HG03108 (cell line): ENCODE results near the gene EIF4G3.
"Not testable (repeated sequence)": the region's sequence is repeated elsewhere in the genome, so short reads cannot be mapped to it uniquely, and the experiment has no call there.

Source experiments
- ATAC-seq: cut with Tn5 transposase; IDR thresholded peaks from one replicate; pipeline ENCODE4 v1.9.1; 2021; ENCODE audit warnings: moderate library complexity; ENCODE audit not compliant: unreplicated experiment

EIF4G3 gene

GRCh38 chr1:20893931-20894330 lies 282.8 kb downstream of the EIF4G3 start:
- ATAC-seq: no peak

DNA sequence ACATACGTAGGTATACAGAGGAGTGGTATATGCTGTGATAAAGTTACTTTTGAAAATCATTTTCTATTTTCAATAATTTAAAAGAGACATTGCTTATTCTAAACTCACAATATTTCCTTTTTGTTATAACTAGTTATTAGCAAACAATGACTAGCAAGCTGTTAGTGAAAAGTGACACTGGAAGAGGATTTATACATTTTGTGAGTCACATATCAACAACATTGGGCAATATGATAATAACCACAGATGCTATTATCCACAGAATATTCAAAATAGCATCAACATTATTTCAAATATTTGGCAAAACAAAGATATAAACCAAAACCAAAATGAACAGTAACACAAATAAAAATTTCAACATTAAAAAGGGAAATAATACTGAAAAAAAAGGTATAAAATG lies 285.6 kb downstream of the EIF4G3 start:
- ATAC-seq: no peak

GRCh38 chr1:20887246-20887645 lies 289.5 kb downstream of the EIF4G3 start:
- ATAC-seq: no peak

- ATAC-seq: no peak
Observed at GRCh38 chr1:20885121-20885520, 291.6 kb downstream of the EIF4G3 start.

GRCh38 chr1:20884513-20884912 lies 292.2 kb downstream of the EIF4G3 start:
- no peak for ATAC-seq

- ATAC-seq: no peak
Observed at GRCh38 chr1:20883766-20884165, 292.9 kb downstream of the EIF4G3 start.

DNA sequence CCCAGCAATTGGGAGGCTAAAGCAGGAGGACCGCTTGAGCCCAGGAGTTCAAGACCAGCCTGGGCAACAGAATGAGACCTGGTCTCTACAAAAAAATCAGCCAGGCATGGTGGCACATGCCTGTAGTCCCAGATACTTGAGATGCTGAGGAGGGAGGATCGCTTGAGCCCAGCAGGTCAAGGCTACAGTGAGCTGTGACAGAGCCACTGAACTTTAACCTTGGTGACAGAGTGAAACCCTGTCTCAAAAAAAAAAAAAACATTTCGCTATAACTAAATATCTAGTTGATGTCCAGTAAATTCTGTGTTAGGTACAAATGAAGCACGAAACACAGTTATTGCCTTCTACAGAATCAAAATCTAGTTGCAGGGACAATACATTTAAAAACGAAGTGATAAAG lies 293.9 kb downstream of the EIF4G3 start:
- ATAC-seq: no peak

DNA sequence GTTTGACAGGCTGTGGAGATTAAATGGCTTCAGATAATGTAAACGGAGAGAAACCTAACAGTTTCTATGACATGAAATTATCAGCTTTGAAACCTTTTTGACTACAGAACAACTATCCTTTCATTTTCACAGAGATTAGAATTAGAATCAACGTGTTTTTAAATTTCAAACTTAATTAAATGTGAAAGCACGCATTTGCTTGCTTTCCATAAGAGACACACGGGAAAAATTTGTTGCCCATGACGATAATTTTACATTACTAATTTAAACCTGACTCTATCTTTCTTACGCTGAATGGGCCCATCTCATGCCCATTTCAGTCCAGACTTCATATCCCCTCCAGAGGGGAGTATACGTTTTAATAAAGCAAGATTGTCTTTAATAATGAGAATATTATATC lies 297.9 kb downstream of the EIF4G3 start:
- ATAC-seq: no peak

GRCh38 chr1:20875198-20875973 lies 301.3 kb downstream of the EIF4G3 start:
- ATAC-seq: no peak

DNA sequence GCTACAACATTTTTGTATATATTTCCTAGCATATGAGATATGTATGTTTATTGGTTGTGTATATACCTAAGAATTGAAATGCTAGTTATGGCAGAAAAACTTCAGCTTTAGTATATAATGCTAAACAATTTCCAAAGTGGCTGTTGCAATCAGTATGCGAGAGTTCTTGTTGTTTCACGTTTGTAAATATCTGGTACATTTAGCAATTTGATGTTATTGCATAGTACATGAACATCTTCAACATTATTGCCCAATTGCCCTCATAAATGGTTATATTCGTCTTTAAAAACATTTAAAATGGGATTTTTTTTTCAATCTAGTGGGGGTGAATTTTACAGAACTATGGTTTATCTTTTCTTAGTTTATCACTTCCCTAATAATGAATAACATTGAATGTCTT lies 303.4 kb downstream of the EIF4G3 start:
- no peak for ATAC-seq

DNA sequence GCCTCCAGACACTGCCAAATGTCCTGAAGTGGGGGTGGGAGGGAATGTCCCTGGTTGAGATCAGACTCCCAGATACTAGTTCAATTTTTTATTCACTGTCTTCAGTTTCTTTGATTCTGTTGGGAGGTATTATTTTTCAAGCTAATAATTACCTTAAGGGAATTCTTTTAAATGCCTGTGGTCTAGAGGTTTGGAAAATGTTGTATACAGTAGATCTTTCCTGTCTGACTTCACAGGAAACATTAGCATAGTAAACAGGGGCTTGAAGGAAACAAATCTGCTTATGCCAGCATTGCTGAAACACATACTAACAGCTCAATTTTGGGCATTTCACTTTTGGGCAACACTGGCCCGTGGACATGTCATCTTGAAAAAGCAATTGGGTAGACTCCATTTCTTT lies 305.3 kb downstream of the EIF4G3 start:
- no peak for ATAC-seq

DNA sequence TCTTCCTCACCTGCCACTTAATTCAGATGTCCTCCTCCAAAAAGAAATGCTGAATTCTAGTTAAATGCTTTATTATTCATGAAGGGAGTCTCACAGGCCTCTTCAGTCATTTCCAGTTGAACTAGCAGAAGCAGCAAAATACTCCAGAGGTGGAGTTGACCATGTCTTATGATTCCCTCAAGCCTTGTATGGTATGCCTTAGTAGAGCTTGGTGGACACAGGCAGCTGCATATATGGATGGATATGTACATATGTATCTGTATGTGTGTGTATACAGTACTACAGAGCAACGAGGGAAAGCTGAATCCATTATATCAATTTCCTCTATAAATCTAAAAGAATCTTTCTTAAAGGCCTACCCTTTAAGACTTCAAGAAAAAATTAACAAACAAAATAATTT lies 306.0 kb downstream of the EIF4G3 start:
- ATAC-seq: no peak

DNA sequence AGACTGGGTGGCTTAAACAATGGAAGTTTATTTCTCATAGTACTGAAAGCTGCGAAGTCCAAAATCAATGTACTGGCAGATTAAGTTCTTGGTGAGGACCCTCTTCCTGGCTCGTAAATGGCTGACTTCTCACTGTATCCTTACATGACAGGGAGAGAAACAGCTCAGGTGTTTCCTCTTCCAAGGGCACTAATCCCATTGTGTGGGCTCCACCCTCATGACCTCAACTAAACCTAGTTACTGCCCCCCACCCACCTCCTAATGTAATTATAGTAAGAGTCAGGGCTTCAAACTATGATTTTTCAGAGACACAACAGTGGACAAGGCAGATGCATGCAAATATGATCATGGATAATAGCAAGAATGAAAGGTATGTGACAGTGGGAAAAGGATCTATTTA lies 308.4 kb downstream of the EIF4G3 start:
- no peak for ATAC-seq

DNA sequence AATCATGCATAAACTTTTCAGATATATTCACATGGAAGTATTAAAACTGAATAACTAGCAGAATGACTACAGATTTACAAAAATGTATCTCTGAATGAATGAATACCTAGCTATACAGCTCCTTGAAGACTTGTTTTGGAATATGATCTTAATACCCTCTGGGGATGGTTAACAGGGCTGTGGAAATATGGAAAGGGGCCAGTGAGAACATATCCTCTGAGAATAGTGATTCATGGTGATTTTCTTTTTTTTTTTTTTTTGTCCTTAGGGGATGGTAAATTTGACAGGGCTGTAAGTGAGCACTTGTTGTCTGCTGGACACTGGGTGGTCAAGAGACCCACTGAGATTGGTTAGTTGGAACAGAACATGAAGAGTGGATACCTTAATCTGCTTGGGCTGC lies 308.9 kb downstream of the EIF4G3 start:
- no peak for ATAC-seq

GRCh38 chr1:20867062-20867461 lies 309.6 kb downstream of the EIF4G3 start:
- ATAC-seq: no peak

GRCh38 chr1:20865001-20865400 lies 311.7 kb downstream of the EIF4G3 start:
- no peak for ATAC-seq

GRCh38 chr1:20854529-20854928 lies 322.2 kb downstream of the EIF4G3 start:
- ATAC-seq: no peak

- ATAC-seq: not testable (repeated sequence)
Observed at GRCh38 chr1:20851791-20852190, 324.9 kb downstream of the EIF4G3 start.

GRCh38 chr1:20850021-20850420 lies 326.7 kb downstream of the EIF4G3 start:
- ATAC-seq: no peak

- no peak for ATAC-seq
Observed at GRCh38 chr1:20849100-20849499, 327.6 kb downstream of the EIF4G3 start.

DNA sequence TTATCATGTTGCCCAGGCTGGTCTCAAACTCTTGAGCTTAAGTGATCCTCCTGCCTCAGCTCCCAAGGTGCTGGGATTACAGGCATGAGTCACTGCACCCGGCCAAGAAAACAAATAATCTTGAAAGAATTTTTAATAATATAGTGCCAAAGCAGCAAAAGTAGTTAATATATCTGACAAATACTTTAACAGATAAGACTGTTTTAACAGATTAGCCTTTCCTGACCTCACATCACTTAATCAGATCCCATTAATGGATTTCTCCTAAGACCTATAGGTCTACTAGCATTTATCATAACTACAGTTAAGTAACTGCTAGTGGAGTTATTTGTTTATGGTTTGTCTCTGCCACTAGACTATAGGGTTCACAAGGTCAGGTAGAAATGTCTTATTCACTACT lies 328.5 kb downstream of the EIF4G3 start:
- ATAC-seq: no peak

DNA sequence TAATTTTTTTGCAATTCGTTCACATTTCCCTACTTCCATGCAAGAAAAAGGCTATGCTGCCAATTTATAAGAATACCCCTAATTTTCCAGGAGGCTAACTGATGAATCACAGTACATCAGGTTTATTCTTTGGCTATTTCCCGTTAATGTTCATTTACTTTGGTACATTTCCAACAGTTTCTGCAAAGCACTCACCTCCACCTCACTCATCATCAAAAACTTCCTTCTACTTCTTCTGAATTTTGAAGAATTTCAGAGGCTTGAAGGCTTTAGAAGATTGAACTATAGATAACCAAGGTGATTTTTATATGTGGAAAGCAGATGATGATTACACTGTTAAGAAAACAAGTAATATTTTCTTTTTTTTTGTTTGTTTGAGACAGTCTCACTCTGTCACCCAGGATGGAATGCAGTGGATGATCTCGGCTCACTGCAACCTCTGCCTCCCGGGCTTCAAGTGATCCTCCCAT lies 329.1 kb downstream of the EIF4G3 start:
- ATAC-seq: no peak
